Measurements from ENCODE around the gene ENPP1.

The ENPP1 gene

DNA sequence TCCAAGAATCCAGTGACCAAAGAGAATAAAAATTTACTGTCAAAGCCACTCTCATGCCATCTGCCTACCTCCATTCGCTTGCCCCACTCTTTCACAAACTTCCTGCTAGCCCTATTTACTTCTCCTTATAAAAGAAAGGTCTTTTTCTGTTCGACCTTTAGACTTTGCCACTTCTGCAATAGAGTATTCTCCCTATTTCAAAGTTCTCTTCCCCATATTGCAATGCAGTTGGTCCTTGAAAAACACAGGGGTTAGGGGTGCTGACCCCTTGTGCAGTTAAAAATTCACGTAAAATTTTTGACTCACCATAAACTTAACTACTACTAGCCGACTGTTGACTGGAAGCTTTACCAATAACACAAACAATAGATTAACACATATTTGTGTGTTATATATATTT, 128.3 kb downstream of the ENPP1 start:
- ChIA-PET CTCF (interaction anchor here (0.7 to 10.5 kb wide), 3 partner anchors 12 to 347 kb away, joined by 3 to 88 read pairs (median 4); no protein-coding TSS in a partner anchor), POLR2A (interaction anchor here (1.5 kb wide), 1 partner anchor 15 kb away, joined by 8 read pairs; the partner anchor contains the start of gene CCN2)
- no peaks in the 10 kb centered on the region for H3K9me3 ChIP-seq (ENCODE audit: control insufficient read depth, insufficient read depth, low read depth, low read length)
- no peaks in the 10 kb centered on the region for H3K4me1 ChIP-seq (ENCODE audit: control insufficient read depth, insufficient read depth, low read length)
- H3K4me3 ChIP-seq (ENCODE audit: low read depth, low read length) = no peak overlapping the region
- no peak overlapping the region for H3K27ac ChIP-seq (ENCODE audit: extremely low read depth, low read depth, low read length)
- TF ChIP-seq ZNF629 (tag by site-specific recombination; IDR thresholded peaks at IDR 0.05) = no peak
- no peak for TF ChIP-seq ZNF529 (tag by site-specific recombination; IDR thresholded peaks at IDR 0.05; ENCODE audit: insufficient replicate concordance)
- TF ChIP-seq, protein P1, sequence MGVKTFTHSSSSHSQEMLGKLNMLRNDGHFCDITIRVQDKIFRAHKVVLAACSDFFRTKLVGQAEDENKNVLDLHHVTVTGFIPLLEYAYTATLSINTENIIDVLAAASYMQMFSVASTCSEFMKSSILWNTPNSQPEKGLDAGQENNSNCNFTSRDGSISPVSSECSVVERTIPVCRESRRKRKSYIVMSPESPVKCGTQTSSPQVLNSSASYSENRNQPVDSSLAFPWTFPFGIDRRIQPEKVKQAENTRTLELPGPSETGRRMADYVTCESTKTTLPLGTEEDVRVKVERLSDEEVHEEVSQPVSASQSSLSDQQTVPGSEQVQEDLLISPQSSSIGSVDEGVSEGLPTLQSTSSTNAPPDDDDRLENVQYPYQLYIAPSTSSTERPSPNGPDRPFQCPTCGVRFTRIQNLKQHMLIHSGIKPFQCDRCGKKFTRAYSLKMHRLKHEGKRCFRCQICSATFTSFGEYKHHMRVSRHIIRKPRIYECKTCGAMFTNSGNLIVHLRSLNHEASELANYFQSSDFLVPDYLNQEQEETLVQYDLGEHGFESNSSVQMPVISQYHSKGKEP (tag by site-specific recombination; IDR thresholded peaks at IDR 0.05) = no peak
- no peak for TF ChIP-seq ZNF654 (tag by site-specific recombination; IDR thresholded peaks at IDR 0.05; ENCODE audit: low read depth)
- TF ChIP-seq ZNF350 (tag by site-specific recombination; IDR thresholded peaks at IDR 0.05) = no peak
- TF ChIP-seq ZNF785 (tag by site-specific recombination; IDR thresholded peaks at IDR 0.05) = no peak
- TF ChIP-seq ZNF175 (tag by site-specific recombination; IDR thresholded peaks at IDR 0.05) = no peak
- TF ChIP-seq ZSCAN5A (tag by site-specific recombination; IDR thresholded peaks at IDR 0.05) = no peak
- H3K36me3 ChIP-seq (ENCODE audit: control insufficient read depth in 2 of 2, insufficient read depth in 1 of 2, low read length in 2 of 2) = no peaks in the 10 kb centered on the region

GRCh38 chr6:131937226-131937625, 129.4 kb downstream of the ENPP1 start:
- H3K9me3 ChIP-seq (ENCODE audit: control insufficient read depth, insufficient read depth, low read depth, low read length) = no peaks in the 10 kb centered on the region
- H3K36me3 ChIP-seq (ENCODE audit: control insufficient read depth in 2 of 2, insufficient read depth in 1 of 2, low read length in 2 of 2) = no peaks in the 10 kb centered on the region
- no peak overlapping the region for H3K4me3 ChIP-seq (ENCODE audit: low read depth, low read length)
- no peak for TF ChIP-seq ZNF37A (tag by site-specific recombination; IDR thresholded peaks at IDR 0.05)
- POLR2A ChIA-PET = interaction anchor here (1.9 to 3.1 kb wide), 2 partner anchors 10 to 13 kb away, joined by 8 to 62 read pairs; partner anchors contain the start of gene CCN2
- CTCF ChIA-PET = interaction anchor here (0.6 to 10.5 kb wide), 8 partner anchors 9 to 242 kb away, joined by 3 to 88 read pairs (median 4); no protein-coding TSS in a partner anchor
- H3K27ac ChIP-seq (ENCODE audit: extremely low read depth, low read depth, low read length) = no peak overlapping the region
- H3K4me1 ChIP-seq (ENCODE audit: control insufficient read depth, insufficient read depth, low read length) = no peaks in the 10 kb centered on the region

GRCh38 chr6:131937703-131938631, 130.1 kb downstream of the ENPP1 start:
- Histone ChIP-seq H3K4me1 (ENCODE audit: control insufficient read depth, insufficient read depth, low read length) (no peaks in the 10 kb centered on the region), H3K4me3 (ENCODE audit: low read depth, low read length) (no peak overlapping the region), H3K27ac (ENCODE audit: extremely low read depth, low read depth, low read length) (no peak overlapping the region), H3K36me3 (ENCODE audit: control insufficient read depth in 2 of 2, insufficient read depth in 1 of 2, low read length in 2 of 2) (no peaks in the 10 kb centered on the region), H3K9me3 (ENCODE audit: control insufficient read depth, insufficient read depth, low read depth, low read length) (no peaks in the 10 kb centered on the region)
- POLR2A ChIA-PET = interaction anchor here (1.2 to 3.1 kb wide), 3 partner anchors 10 to 17 kb away, joined by 6 to 62 read pairs (median 8); partner anchors contain the start of gene CCN2
- CTCF ChIA-PET = interaction anchor here (0.5 to 10.5 kb wide), 14 partner anchors 8 to 875 kb away, joined by 3 to 88 read pairs (median 4); no protein-coding TSS in a partner anchor
- TF ChIP-seq ZNF155 (tag by site-specific recombination; IDR thresholded peaks at IDR 0.05) (no peak), ZNF133 (tag by site-specific recombination; IDR thresholded peaks at IDR 0.05) (no peak), ZBTB26 (tag by site-specific recombination; optimal IDR thresholded peaks at IDR 0.05) (no peak), ZNF76 (tag by site-specific recombination; IDR thresholded peaks at IDR 0.05; ENCODE audit: borderline replicate concordance, low read depth) (no peak), ZNF600 (tag by site-specific recombination; IDR thresholded peaks at IDR 0.05) (no peak), ZNF571 (tag by site-specific recombination; IDR thresholded peaks at IDR 0.05) (no peak), ZNF704 (tag by site-specific recombination; IDR thresholded peaks at IDR 0.05) (no peak), ZNF148 (tag by site-specific recombination; IDR thresholded peaks at IDR 0.05; ENCODE audit: borderline replicate concordance) (no peak)
- TF ChIP-seq, protein P2, sequence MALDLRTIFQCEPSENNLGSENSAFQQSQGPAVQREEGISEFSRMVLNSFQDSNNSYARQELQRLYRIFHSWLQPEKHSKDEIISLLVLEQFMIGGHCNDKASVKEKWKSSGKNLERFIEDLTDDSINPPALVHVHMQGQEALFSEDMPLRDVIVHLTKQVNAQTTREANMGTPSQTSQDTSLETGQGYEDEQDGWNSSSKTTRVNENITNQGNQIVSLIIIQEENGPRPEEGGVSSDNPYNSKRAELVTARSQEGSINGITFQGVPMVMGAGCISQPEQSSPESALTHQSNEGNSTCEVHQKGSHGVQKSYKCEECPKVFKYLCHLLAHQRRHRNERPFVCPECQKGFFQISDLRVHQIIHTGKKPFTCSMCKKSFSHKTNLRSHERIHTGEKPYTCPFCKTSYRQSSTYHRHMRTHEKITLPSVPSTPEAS (tag by site-specific recombination; IDR thresholded peaks at IDR 0.05) = no peak

Data from HEK293 (cell line).